K562 (cell line): ENCODE measurements around the gene CD55. TPM values are rescaled to one million over a fixed set of nuclear protein-coding genes. Genes with fewer than 3 reads are reported as not detected.

Source experiments
- BCL6 ChIP-seq: fragments of 250-450 bp; sonication (Bioruptor Pico); IDR thresholded peaks from 2 replicates; pipeline ENCODE4 v1.4.0; 2020
- HMGN3 ChIP-seq: IDR thresholded peaks from 2 replicates; pipeline ENCODE4 v1.6.1; 2011; ENCODE audit warnings: borderline replicate concordance, low read depth, mild to moderate bottlenecking, mixed read lengths, low read length; ENCODE audit not compliant: insufficient read length; ENCODE audit errors: extremely low read depth
- MCM7 ChIP-seq, 2 experiments: fragments of 450-650 bp; IDR thresholded peaks; 2 replicates each; pipeline ENCODE4 v1.6.1; 2016 to 2018
- NBN ChIP-seq: fragments of 450-650 bp; IDR thresholded peaks from 2 replicates; pipeline ENCODE4 v1.6.1; 2016; ENCODE audit warnings: low read depth, mild to moderate bottlenecking
- NCOA1 ChIP-seq: fragments of 450-650 bp; IDR thresholded peaks from 2 replicates; pipeline ENCODE4 v1.6.1; 2016; ENCODE audit warnings: low read depth
- NCOA6 ChIP-seq: fragments of 450-650 bp; IDR thresholded peaks from 2 replicates; pipeline ENCODE4 v1.6.1; 2017; ENCODE audit warnings: mild to moderate bottlenecking
- PHF8 ChIP-seq: fragments of 200-600 bp; sonication (generic); IDR thresholded peaks from 2 replicates; pipeline ENCODE4 v1.6.1; 2012; ENCODE audit warnings: mixed run types, mild to moderate bottlenecking, inconsistent platforms, low read length, moderate library complexity, borderline replicate concordance
- RBM22 ChIP-seq: fragments of 200-400 bp; formaldehyde crosslinking; IDR thresholded peaks from 2 replicates; pipeline ENCODE4 v1.6.1; 2018; ENCODE audit warnings: low read length, low read depth; ENCODE audit not compliant: poor library complexity, severe bottlenecking
- SMAD3 ChIP-seq: fragments of 450-650 bp; formaldehyde crosslinking; conservative IDR thresholded peaks from 2 replicates; pipeline ENCODE4 v1.4.0; 2020; ENCODE audit warnings: mild to moderate bottlenecking
- ZNF589 ChIP-seq: fragments of 200-800 bp; sonication (Bioruptor generic); IDR thresholded peaks from 2 replicates; pipeline ENCODE4 v1.6.1; 2016; ENCODE audit warnings: low read depth, missing genetic modification characterization, missing compliant biosample characterization
- polyA plus RNA-seq, 8 experiments: library from polyadenylated mRNA; depleted of rRNA in 4 of 8; stranded (reverse) in 5 of 8; unstranded in 3 of 8; fragments of >200 nt; fragmentation: Nextera tagmentation in 2 of 8; fragmentation: Illumina TruSeq in 1 of 8; extraction: Ambion mirVana in 2 of 8; extraction: Trizol in 1 of 8; gene quantifications; 2 replicates each; pipeline versions ENCODE4 v1.2.1 to v1.2.3, GENCODE V29; 2011 to 2014; ENCODE audit warnings: inconsistent platforms in 1 of 8, missing spikeins in 1 of 8
- total RNA-seq, 7 experiments: library from RNA; depleted of rRNA in 6 of 7; stranded (reverse); fragments of >200 nt in 6 of 7; fragmentation: Illumina TruSeq in 2 of 7; extraction: Trizol in 2 of 7; gene quantifications; 2 replicates each; pipeline versions ENCODE4 v1.2.1 to v1.2.3, GENCODE V29; 2011 to 2021; ENCODE audit warnings: low replicate concordance in 1 of 7
- TF ChIP-seq, protein P1 (sequence below): fragments of 200-400 bp; formaldehyde crosslinking; IDR thresholded peaks from 2 replicates; pipeline ENCODE4 v1.6.1; 2017; ENCODE audit warnings: mild to moderate bottlenecking, low read depth, low read length, moderate library complexity
- TF ChIP-seq, protein P2 (sequence below), 2 experiments: fragments of 200-800 bp in 1 of 2; sonication (Bioruptor generic) in 1 of 2; sonication (generic) in 1 of 2; formaldehyde crosslinking in 1 of 2; IDR thresholded peaks in 1 of 2; conservative IDR thresholded peaks in 1 of 2; 2 replicates each; pipeline versions ENCODE4 v1.5.0 to v1.6.1; 2016 to 2020; ENCODE audit warnings: missing compliant biosample characterization in 1 of 2, missing genetic modification characterization in 1 of 2, missing genetic modification reagents in 1 of 2
- TF ChIP-seq, protein P3 (sequence below): fragments of 450-650 bp; formaldehyde crosslinking; IDR thresholded peaks from 2 replicates; pipeline ENCODE4 v1.4.0; 2020; ENCODE audit warnings: mild to moderate bottlenecking
- TF ChIP-seq, protein P4 (sequence below), 2 experiments: fragments of 450-650 bp; IDR thresholded peaks; 2 replicates each; pipeline ENCODE4 v1.6.1; 2016; ENCODE audit warnings: mild to moderate bottlenecking in 2 of 2, borderline replicate concordance in 1 of 2, low read depth in 1 of 2, moderate library complexity in 1 of 2

CD55 gene
- total and polyA plus RNA-seq, 9 of the 15 experiments (the other 6 are each of a cell fraction or from before 2014, with no cell fraction given) = 17.7 to 150 (median 97.0) TPM

DNA sequence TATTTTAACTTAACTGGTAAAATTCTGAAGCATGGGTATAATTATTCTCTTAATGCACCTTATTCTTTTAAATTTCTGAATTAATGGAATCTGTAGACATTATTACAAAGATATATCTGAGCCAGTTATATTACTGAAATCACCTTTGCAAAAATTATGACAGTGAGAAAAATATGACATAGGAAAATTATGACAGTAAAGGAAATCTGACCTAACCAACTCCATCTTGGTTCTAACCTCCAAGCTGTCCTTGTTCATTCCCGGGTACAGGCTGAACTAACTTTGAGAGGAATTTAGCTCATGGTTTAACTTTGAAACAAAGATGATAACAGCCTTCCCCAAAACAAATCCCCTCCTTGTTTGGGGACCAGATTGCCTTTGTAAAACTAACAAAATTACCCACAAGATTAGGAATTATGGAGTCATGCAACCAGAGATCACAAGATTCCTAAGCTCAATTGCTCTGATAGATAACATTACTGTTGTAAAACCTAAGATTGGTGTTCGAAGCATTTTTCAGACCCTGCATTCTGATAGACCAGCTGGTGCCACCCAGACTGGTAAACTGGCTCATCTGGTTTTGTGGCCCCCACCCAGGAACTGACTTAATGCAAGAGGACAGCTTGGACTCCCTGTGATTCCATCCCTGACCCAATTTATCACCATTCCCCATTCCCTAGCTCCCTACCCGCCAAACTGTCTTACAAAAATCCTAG lies 9.4 kb upstream of the CD55 start (continued):
- TF ChIP-seq, protein P1, sequence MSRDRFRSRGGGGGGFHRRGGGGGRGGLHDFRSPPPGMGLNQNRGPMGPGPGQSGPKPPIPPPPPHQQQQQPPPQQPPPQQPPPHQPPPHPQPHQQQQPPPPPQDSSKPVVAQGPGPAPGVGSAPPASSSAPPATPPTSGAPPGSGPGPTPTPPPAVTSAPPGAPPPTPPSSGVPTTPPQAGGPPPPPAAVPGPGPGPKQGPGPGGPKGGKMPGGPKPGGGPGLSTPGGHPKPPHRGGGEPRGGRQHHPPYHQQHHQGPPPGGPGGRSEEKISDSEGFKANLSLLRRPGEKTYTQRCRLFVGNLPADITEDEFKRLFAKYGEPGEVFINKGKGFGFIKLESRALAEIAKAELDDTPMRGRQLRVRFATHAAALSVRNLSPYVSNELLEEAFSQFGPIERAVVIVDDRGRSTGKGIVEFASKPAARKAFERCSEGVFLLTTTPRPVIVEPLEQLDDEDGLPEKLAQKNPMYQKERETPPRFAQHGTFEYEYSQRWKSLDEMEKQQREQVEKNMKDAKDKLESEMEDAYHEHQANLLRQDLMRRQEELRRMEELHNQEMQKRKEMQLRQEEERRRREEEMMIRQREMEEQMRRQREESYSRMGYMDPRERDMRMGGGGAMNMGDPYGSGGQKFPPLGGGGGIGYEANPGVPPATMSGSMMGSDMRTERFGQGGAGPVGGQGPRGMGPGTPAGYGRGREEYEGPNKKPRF = no peak
- TF ChIP-seq, protein P2, sequence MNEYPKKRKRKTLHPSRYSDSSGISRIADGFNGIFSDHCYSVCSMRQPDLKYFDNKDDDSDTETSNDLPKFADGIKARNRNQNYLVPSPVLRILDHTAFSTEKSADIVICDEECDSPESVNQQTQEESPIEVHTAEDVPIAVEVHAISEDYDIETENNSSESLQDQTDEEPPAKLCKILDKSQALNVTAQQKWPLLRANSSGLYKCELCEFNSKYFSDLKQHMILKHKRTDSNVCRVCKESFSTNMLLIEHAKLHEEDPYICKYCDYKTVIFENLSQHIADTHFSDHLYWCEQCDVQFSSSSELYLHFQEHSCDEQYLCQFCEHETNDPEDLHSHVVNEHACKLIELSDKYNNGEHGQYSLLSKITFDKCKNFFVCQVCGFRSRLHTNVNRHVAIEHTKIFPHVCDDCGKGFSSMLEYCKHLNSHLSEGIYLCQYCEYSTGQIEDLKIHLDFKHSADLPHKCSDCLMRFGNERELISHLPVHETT (CRISPR knock-in tag; conservative IDR thresholded peaks at IDR 0.05 in 1 of 2, IDR thresholded peaks at IDR 0.05 in 1 of 2) = peak in 1 of 2 experiments; percentile 87; a peak in 2 of 4 replicates
- TF ChIP-seq, protein P3, sequence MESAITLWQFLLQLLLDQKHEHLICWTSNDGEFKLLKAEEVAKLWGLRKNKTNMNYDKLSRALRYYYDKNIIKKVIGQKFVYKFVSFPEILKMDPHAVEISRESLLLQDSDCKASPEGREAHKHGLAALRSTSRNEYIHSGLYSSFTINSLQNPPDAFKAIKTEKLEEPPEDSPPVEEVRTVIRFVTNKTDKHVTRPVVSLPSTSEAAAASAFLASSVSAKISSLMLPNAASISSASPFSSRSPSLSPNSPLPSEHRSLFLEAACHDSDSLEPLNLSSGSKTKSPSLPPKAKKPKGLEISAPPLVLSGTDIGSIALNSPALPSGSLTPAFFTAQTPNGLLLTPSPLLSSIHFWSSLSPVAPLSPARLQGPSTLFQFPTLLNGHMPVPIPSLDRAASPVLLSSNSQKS (CRISPR knock-in tag) = 0 out of 2 replicates have a peak, but pooled peaks have one; percentile 51
- TF ChIP-seq BCL6 (CRISPR knock-in tag) = peak; percentile 75; the same call in 1 of the 2 replicates
- TF ChIP-seq, protein P4, sequence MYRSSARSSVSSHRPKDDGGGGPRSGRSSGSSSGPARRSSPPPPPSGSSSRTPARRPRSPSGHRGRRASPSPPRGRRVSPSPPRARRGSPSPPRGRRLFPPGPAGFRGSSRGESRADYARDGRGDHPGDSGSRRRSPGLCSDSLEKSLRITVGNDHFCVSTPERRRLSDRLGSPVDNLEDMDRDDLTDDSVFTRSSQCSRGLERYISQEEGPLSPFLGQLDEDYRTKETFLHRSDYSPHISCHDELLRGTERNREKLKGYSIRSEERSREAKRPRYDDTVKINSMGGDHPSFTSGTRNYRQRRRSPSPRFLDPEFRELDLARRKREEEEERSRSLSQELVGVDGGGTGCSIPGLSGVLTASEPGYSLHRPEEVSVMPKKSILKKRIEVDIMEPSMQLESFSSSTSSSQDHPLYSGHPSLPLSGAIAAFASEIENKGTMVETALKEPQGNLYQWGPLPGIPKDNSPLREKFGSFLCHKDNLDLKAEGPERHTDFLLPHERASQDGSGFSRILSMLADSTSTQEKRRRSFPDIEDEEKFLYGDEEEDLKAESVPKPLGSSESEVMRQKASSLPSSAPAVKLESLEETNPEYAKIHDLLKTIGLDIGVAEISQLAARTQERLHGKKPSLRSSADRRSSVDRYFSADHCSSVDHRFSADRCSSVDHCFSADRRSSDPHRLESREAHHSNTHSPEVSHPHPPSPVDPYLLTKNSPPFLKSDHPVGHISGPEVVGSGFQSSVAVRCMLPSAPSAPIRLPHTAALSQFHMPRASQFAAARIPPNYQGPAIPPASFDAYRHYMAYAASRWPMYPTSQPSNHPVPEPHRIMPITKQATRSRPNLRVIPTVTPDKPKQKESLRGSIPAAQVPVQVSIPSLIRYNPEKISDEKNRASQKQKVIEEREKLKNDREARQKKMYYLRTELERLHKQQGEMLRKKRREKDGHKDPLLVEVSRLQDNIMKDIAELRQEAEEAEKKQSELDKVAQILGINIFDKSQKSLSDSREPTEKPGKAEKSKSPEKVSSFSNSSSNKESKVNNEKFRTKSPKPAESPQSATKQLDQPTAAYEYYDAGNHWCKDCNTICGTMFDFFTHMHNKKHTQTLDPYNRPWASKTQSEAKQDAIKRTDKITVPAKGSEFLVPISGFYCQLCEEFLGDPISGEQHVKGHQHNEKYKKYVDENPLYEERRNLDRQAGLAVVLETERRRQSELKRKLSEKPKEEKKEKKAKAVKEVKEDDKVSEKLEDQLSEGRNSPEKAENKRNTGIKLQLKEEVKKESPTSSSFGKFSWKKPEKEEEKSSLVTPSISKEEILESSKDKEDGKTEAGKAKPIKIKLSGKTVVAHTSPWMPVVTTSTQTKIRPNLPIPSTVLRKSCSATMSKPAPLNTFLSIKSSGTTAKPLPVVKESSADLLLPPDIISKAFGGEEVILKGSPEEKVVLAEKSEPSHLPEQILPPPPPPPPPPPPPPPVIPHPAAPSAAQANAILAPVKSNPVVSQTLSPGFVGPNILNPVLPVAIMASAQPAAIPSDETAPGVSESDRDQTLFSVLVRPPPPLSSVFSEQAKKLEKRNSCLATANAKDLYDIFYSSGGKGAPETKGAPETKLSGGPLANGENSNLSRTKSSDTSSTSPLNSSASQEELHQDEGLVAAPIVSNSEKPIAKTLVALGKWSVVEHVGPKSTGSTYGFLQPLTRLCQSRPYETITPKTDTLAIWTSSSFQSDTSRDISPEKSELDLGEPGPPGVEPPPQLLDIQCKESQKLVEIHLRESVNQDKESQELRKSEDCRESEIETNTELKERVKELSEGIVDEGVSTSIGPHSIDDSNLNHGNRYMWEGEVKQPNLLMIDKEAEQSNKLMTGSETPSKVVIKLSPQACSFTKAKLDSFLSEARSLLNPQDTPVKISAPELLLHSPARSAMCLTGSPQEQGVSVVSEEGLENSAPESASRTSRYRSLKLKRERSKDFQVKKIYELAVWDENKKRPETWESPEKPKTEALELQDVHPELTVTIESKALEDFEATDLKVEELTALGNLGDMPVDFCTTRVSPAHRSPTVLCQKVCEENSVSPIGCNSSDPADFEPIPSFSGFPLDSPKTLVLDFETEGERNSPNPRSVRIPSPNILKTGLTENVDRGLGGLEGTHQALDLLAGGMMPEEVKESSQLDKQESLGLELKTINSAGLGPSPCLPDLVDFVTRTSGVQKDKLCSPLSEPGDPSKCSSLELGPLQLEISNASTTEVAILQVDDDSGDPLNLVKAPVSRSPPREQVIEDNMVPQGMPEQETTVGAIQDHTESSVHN (IDR thresholded peaks at IDR 0.05; ENCODE audit: borderline replicate concordance in 1 of 2, low read depth in 1 of 2) = no peak
- TF ChIP-seq RBM22 = no peak
- no peak for TF ChIP-seq NBN
- TF ChIP-seq MCM7 (IDR thresholded peaks at IDR 0.05) = no peak
- no peak for TF ChIP-seq NCOA6
- TF ChIP-seq PHF8 = no peak
- no peak for TF ChIP-seq HMGN3
- TF ChIP-seq ZNF589 (CRISPR knock-in tag) = peak; percentile 96
- peak; percentile 88 for TF ChIP-seq SMAD3 (CRISPR knock-in tag)
- no peak for TF ChIP-seq NCOA1
